Mesendoderm (in vitro differentiated cells): ENCODE data around the gene TVP23A.

ENCODE experiments used
- DNase-seq: peaks from one replicate; pipeline ENCODE4 v3.0.0; 2013
- H2AK5ac ChIP-seq: 2 replicates; pipeline ENCODE4 v1.6.1; 2013; ENCODE audit warnings: low read length, inconsistent platforms
- H2BK120ac ChIP-seq: 2 replicates; pipeline ENCODE4 v1.6.1; 2013; ENCODE audit warnings: low read depth, mild to moderate bottlenecking, low read length, moderate library complexity, mixed read lengths
- H2BK15ac ChIP-seq: replicated peaks from 2 replicates; pipeline ENCODE4 v1.6.1; 2013; ENCODE audit warnings: low read depth, mild to moderate bottlenecking, moderate library complexity
- H2BK5ac ChIP-seq: 2 replicates; pipeline ENCODE4 v1.6.1; 2013; ENCODE audit warnings: low read length, inconsistent platforms
- H3K18ac ChIP-seq: 2 replicates; pipeline ENCODE4 v1.6.1; 2013; ENCODE audit warnings: mild to moderate bottlenecking, low read length, mixed read lengths
- H3K23ac ChIP-seq: one replicate; pipeline ENCODE4 v1.6.1; 2013; ENCODE audit warnings: low read length
- H3K27ac ChIP-seq: 2 replicates; pipeline ENCODE4 v1.5.1; 2013; ENCODE audit warnings: low read depth, mild to moderate bottlenecking, inconsistent platforms, low read length, moderate library complexity
- H3K27me3 ChIP-seq: 2 replicates; pipeline ENCODE4 v1.6.1; 2013; ENCODE audit warnings: low read length, control low read depth, mild to moderate bottlenecking, inconsistent platforms; ENCODE audit not compliant: insufficient read depth, poor library complexity
- H3K36me3 ChIP-seq: 2 replicates; pipeline ENCODE4 v1.6.1; 2013; ENCODE audit warnings: low read length, inconsistent platforms; ENCODE audit not compliant: control insufficient read depth, insufficient read depth
- H3K4ac ChIP-seq: one replicate; pipeline ENCODE4 v1.6.1; 2013; ENCODE audit warnings: low read depth, mild to moderate bottlenecking, low read length, moderate library complexity
- H3K4me1 ChIP-seq: 2 replicates; pipeline ENCODE4 v1.6.1; 2013; ENCODE audit warnings: low read depth, low read length, inconsistent platforms; ENCODE audit not compliant: control insufficient read depth
- H3K4me2 ChIP-seq: 2 replicates; pipeline ENCODE4 v1.6.1; 2013; ENCODE audit warnings: low read length
- H3K4me3 ChIP-seq: 2 replicates; pipeline ENCODE4 v1.5.1; 2013; ENCODE audit warnings: mild to moderate bottlenecking, low read length
- H3K56ac ChIP-seq: one replicate; pipeline ENCODE4 v1.6.1; 2013; ENCODE audit warnings: low read length
- H3K79me1 ChIP-seq: 2 replicates; pipeline ENCODE4 v1.6.1; 2013; ENCODE audit warnings: low read length, inconsistent platforms
- H3K79me2 ChIP-seq: 2 replicates; pipeline ENCODE4 v1.6.1; 2013; ENCODE audit warnings: mild to moderate bottlenecking, low read length; ENCODE audit not compliant: control insufficient read depth, insufficient read depth
- H3K9ac ChIP-seq: 2 replicates; pipeline ENCODE4 v1.6.1; 2013; ENCODE audit warnings: low read length, inconsistent platforms
- H4K5ac ChIP-seq: one replicate; pipeline ENCODE4 v1.6.1; 2013; ENCODE audit warnings: low read length
- H4K8ac ChIP-seq: one replicate; pipeline ENCODE4 v1.6.1; 2013; ENCODE audit warnings: low read depth, mild to moderate bottlenecking, control low read depth, low read length, moderate library complexity
- WGBS: extraction: QIAGEN DNeasy Blood & Tissue Kit; methylation state at CpG from one replicate; pipeline ENCODE4 v1.1.7; 2013; ENCODE audit warnings: low lambda C conversion rate, missing lambda C conversion rate; ENCODE audit not compliant: insufficient coverage; ENCODE audit errors: extremely low coverage; 5-methylcytosine and 5-hydroxymethylcytosine counted together

Gene TVP23A

DNA sequence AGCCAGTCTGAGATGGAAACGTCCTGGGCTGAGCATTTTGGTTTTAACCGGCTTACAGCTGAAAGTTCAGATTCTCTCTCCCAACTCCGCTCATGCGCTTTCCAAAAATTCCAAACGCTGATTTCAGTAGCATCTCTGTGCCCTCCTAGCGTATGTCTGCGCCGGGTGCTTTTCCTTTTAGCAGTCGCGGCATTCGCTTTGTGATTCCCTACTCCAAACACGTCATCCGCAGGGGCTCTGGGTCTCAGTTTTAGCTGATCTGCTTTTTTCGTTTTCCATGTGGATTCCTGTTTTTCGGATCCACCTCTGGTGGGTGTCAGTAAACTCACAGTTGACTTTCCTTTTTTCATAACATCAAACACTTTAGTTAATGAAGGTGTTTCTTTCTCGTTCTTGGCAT is 22.1 kb upstream of the TVP23A start:
- H3K56ac ChIP-seq: no peak overlapping the region
- no peak overlapping the region for H3K23ac ChIP-seq
- no peak overlapping the region for H3K4ac ChIP-seq
- H2BK120ac ChIP-seq: no peak overlapping the region
- no peak overlapping the region for H3K9ac ChIP-seq
- DNase-seq: no peak
- no peak overlapping the region for H2BK15ac ChIP-seq
- no peaks in the 10 kb centered on the region for H3K27me3 ChIP-seq
- no peak overlapping the region for H3K18ac ChIP-seq
- no peaks in the 10 kb centered on the region for H3K79me2 ChIP-seq
- H3K4me1 ChIP-seq: no peaks in the 10 kb centered on the region
- H4K5ac ChIP-seq: no peak overlapping the region
- no peak overlapping the region for H3K4me2 ChIP-seq
- no peak overlapping the region for H3K4me3 ChIP-seq
- no peak overlapping the region for H3K27ac ChIP-seq
- H3K79me1 ChIP-seq: no peaks in the 10 kb centered on the region
- no peak overlapping the region for H2BK5ac ChIP-seq
- H2AK5ac ChIP-seq: no peak overlapping the region
- no peaks in the 10 kb centered on the region for H3K36me3 ChIP-seq
- no CpG with 5 or more reads among the region's 16 CpGs for WGBS
- no peak overlapping the region for H4K8ac ChIP-seq

DNA sequence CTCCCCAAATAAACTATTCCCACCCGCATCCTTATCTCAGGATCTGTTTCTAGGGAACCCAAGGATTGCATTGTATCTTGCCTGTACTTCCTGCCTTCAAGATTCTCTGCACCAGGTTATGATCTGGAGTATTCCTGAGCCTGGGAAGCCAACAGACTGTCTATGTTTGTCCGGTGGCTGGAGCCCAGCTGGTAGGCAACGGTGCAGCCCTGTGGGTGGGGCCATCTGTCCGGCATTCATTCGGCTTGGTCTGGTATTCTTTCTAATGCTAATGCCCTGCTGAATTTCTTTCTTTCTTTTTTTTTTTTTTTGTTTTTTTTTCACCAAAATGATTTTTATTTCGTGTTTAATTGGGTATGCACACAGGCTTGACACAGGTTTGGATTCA is 20.7 kb upstream of the TVP23A start:
- H3K79me2 ChIP-seq: no peaks in the 10 kb centered on the region
- no peak overlapping the region for H3K56ac ChIP-seq
- no peak overlapping the region for H3K23ac ChIP-seq
- H3K4me3 ChIP-seq: no peak overlapping the region
- H4K5ac ChIP-seq: no peak overlapping the region
- WGBS: no CpG with 5 or more reads among the region's 6 CpGs
- H3K27me3 ChIP-seq: no peaks in the 10 kb centered on the region
- H3K27ac ChIP-seq: no peak overlapping the region
- no peak overlapping the region for H3K4me2 ChIP-seq
- H2BK120ac ChIP-seq: no peak overlapping the region
- no peak overlapping the region for H2BK5ac ChIP-seq
- no peak for DNase-seq
- H3K36me3 ChIP-seq: no peaks in the 10 kb centered on the region
- H3K18ac ChIP-seq: no peak overlapping the region
- H2AK5ac ChIP-seq: no peak overlapping the region
- H3K9ac ChIP-seq: no peak overlapping the region
- no peaks in the 10 kb centered on the region for H3K4me1 ChIP-seq
- H4K8ac ChIP-seq: no peak overlapping the region
- H2BK15ac ChIP-seq: no peak overlapping the region
- no peak overlapping the region for H3K4ac ChIP-seq
- H3K79me1 ChIP-seq: no peaks in the 10 kb centered on the region

DNA sequence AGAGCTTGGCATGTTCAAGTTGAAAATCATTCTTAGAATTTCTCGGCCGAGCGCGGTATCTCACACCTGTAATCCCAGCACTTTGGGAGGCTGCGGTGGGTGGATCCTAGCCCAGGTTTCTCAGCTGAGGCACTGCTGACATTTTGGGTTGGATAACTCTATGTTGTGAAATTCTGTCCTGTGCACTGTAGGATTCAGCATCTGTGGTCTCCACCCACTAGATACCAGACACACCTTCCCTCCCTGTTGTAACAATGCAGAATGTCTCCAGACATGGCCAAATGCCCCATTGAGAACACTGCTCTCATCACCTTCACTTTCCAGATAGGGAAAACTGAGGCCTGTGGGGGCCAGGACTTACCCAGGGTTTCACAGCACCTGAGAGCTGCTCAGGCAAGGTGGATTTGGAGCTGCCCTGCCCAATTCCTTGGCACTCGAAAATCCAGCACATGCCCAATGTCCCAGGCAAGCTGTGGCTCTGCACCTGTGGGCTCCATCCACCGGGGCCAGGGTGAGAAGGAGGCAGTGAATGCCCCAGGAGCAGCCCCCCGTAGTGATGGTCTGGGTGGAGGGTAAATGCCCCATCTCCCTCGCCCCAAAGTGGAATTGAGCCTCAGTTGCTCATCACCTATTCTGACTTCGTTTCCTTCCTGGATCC is 20.2 kb upstream of the TVP23A start:
- Histone ChIP-seq H2AK5ac (no peak overlapping the region), H2BK15ac (no peak overlapping the region), H3K18ac (no peak overlapping the region), H3K4me2 (no peak overlapping the region), H2BK5ac (no peak overlapping the region), H3K27me3 (no peaks in the 10 kb centered on the region), H3K79me2 (no peaks in the 10 kb centered on the region), H3K36me3 (no peaks in the 10 kb centered on the region), H3K56ac (no peak overlapping the region), H4K8ac (no peak overlapping the region), H3K4ac (no peak overlapping the region), H3K23ac (no peak overlapping the region), H2BK120ac (no peak overlapping the region), H3K4me1 (no peaks in the 10 kb centered on the region), H4K5ac (no peak overlapping the region), H3K27ac (no peak overlapping the region), H3K9ac (no peak overlapping the region), H3K4me3 (no peak overlapping the region), H3K79me1 (no peaks in the 10 kb centered on the region)
- WGBS: no CpG with 5 or more reads among the region's 10 CpGs
- no peak for DNase-seq

GRCh38 chr16:10836174-10836853 is 17.7 kb upstream of the TVP23A start:
- Histone ChIP-seq H3K4me2 (no peak overlapping the region), H3K27ac (no peak overlapping the region), H3K4me3 (no peak overlapping the region), H3K18ac (no peak overlapping the region), H3K4ac (no peak overlapping the region), H2BK120ac (no peak overlapping the region), H3K4me1 (no peaks in the 10 kb centered on the region), H3K27me3 (no peaks in the 10 kb centered on the region), H2BK5ac (no peak overlapping the region), H2AK5ac (no peak overlapping the region), H3K9ac (no peak overlapping the region), H3K79me2 (no peaks in the 10 kb centered on the region), H4K8ac (no peak overlapping the region), H3K56ac (no peak overlapping the region), H3K23ac (no peak overlapping the region), H4K5ac (no peak overlapping the region), H3K79me1 (no peaks in the 10 kb centered on the region), H3K36me3 (no peaks in the 10 kb centered on the region), H2BK15ac (no peak overlapping the region)
- DNase-seq: no peak
- WGBS: no CpG with 5 or more reads among the region's 1 CpG

DNA sequence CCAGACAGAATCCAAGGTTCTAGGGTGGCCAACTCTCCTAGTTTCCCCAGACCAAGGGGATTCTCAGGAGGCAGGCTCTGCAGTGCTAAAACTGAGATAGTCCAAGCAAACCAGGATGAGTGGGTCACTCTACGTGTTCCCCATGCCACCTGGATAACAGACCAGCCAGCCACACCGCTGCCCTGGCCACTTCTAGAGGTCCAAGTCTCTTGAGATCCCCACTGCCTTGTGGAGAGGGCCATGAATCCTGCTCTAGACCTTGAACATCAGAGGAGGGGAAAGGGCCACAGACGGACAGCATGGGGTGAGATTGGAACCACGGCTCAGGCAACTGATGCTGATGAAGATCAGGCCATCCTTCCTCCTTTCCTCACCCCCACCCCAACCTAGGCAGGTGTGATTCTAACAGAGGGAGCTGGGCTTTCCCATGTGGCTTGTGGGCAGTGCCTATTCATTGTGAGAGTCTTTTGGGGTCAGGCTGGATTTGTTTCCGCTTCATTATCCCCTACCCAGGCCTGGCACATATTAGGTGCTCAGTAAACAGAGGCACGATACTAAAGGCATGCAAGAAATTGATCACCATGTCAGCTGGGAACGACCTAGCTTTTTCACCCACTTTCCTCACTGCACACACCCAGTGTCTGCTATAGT is 16.8 kb upstream of the TVP23A start:
- Histone ChIP-seq H2BK15ac (no peak overlapping the region), H2AK5ac (no peak overlapping the region), H3K18ac (no peak overlapping the region), H4K5ac (no peak overlapping the region), H3K79me1 (no peaks in the 10 kb centered on the region), H3K4me3 (no peak overlapping the region), H2BK5ac (no peak overlapping the region), H4K8ac (no peak overlapping the region), H3K4me2 (no peak overlapping the region), H3K27ac (no peak overlapping the region), H3K4ac (no peak overlapping the region), H3K23ac (no peak overlapping the region), H2BK120ac (no peak overlapping the region), H3K4me1 (no peaks in the 10 kb centered on the region), H3K79me2 (no peaks in the 10 kb centered on the region), H3K9ac (no peak overlapping the region), H3K36me3 (no peaks in the 10 kb centered on the region), H3K56ac (no peak overlapping the region), H3K27me3 (no peaks in the 10 kb centered on the region)
- WGBS: no CpG with 5 or more reads among the region's 7 CpGs
- no peak for DNase-seq
